ENCODE measurements around the gene PBX2. TPM values are rescaled to one million over a fixed set of nuclear protein-coding genes. Genes with fewer than 3 reads are reported as not detected.

PBX2 gene
- total RNA-seq, 2 experiments from 2014 or later = 53.9 to 59.3 TPM

GRCh38 chr6:32204268-32204715, 14.3 kb upstream of the PBX2 start:
- CTCF ChIA-PET = no interaction called here
- POLR2A ChIA-PET = no interaction called here

DNA sequence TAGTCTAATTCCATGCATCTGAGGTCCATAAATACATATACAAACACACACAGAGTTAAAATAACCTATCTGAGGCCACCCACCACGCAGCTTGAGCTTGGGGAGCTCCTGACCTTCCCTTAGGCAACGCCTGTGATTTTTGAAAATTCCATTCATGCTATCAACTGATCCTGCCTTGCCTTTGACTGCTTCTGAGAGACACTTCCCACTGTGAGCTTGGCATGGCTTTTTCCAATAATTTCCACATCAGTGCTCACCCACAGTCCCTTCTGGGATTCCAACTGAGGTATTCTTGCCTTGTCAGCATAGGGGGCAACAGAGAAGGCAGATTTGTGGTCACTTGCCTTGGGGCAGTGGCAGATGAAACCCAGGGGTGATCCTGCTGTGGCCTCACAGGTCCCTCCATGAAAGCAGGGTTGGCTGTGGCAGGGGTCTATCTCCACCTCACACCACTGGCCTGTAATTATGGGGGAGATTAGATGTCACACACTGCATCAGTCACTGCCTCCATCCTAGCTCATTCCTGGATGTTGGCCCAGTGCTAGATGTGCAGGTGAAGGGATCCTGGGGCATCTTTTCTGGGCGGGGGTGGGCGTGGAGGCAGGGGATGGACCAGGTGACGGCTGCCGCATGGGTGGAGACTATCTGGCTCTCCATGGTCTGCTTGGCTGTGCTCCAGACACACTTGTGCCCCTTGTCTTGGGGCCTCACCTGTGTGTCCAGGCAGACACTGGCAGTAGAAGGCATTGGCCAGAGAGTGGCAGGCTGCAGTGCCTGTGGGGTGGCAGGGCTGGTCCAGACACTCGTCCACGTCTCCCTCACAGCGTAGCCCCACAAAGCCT, 13.6 kb upstream of the PBX2 start:
- ChIA-PET POLR2A (no interaction called here), CTCF (interaction anchor here (0.7 kb wide), 1 partner anchor 22 kb away, joined by 4 read pairs; no protein-coding TSS in a partner anchor)

- POLR2A ChIA-PET = no interaction called here
- CTCF ChIA-PET = no interaction called here
These were observed 12.2 kb upstream of the PBX2 start for GRCh38 chr6:32202186-32202585.

DNA sequence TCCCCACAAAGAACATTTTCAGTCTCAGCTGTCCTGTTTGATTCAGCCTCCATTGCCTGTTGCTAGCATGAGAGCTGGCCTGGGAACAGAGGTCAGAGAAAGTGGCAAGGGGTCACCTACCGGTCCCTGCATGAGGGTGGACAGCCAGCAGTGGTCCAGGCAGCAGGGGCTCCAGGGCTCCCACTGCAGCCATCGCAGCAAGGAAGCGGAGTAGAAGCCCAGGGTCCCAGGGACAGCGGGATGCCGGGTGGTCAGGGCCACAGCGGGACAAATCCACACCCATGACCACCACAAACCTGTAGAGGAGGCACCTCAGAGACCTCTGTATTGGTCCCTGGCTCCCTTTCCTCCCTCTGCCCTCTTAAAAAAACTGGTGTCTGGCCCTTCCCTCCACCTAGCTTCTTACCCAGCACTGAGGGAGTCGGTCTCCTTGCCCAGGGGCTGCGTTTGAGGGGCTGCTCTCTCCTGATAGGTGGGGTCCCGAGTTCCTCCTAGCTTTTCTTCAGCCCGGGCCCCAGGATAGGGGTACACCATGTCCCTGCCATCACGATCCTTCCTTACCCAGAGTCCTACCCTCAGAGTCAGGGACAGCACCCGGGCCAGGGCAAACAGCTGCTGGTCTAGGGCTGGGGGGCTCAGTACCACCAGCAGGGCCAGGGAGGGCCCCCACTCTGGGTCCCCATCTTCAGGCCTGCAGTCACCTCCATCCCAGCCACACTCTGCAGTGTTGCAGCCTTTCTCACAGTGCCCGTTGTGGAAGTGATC, 10.9 kb upstream of the PBX2 start:
- POLR2A ChIA-PET = no interaction called here
- CTCF ChIA-PET = no interaction called here

DNA sequence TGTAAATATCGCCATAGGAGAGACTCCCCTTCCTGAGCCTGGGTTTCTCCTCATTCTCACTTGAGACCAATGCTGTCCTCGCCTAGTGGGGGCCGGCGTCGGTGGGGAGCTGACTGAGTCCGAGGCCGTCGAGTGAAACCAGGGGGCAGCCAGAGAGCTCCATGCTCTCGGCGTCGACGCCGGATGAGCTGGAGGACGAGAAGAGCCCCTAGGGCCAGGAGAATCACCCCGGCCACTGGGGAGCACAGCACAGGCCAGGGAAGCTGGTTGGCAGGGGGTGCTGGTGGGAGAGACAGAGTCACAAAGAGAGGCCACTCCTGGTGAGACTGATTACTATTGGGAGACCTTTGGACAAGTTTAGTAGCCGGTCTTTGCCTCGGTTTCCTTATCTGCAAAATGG, 8.9 kb upstream of the PBX2 start:
- CTCF ChIA-PET = no interaction called here
- POLR2A ChIA-PET = no interaction called here

GRCh38 chr6:32198345-32198696, 8.3 kb upstream of the PBX2 start:
- CTCF ChIA-PET = no interaction called here
- POLR2A ChIA-PET = interaction anchor here (0.7 kb wide), 1 partner anchor 1073 kb away, joined by 7 read pairs; the partner anchor contains the start of genes RPS18 and VPS52

DNA sequence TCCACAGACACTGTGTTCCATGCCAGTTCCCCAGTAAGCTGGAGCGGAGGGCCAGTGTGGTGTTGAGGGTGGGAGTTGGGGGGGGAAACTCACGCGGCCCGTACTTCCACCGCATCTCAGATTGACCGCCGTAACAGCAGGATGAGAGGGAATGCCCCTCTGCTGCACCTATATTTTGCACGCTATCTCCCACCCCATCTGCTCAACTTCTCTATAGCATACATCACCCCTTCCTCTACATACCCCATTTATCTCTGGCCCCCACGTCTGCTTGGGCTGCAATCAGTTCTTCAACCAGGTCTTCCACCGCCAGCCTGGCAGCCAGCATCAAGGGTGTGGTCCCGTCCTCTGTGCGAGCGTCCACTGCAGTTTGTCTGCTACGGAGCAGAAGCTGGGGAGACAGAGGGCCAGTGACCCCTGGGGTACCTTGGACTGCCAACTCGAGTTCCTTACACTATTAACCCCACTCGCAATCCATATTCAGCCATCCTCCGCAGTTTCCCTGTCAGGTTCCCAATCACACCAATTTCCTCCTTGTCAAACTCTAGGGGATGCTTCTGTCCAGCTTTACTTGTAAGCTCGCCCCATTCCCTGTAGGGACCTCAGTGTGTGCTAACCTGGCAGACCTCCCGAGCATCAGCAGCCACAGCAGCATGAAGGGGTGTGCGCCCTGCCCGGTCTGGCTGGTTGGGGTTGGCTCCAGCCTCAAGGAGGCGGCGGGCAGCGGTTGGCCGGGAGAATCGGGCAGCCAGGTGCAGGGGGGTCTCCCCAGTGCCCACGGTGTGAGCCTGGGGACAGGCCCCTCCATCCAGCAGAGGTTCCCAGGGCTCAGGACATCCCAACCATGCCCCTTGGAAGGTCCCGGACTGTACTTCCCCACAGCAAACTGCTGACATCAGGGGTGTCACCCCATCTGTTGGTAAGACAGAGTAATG, 6.9 kb upstream of the PBX2 start:
- ChIA-PET CTCF (interaction anchor here (0.6 to 0.7 kb wide), 3 partner anchors 82 to 788 kb away, joined by 3 read pairs; no protein-coding TSS in a partner anchor), POLR2A (interaction anchor here (0.6 kb wide), 1 partner anchor 1395 kb away, joined by 3 read pairs; no protein-coding TSS in a partner anchor)

- ChIA-PET POLR2A (interaction anchor here (0.6 to 1.4 kb wide), 5 partner anchors 17 to 1396 kb away, joined by 3 to 11 read pairs (median 5); partner anchors contain the start of gene ATF6B), CTCF (interaction anchor here (0.6 to 1.7 kb wide), 9 partner anchors 9 to 788 kb away, joined by 3 to 6 read pairs (median 3); partner anchors contain the start of genes AGPAT1 and ATF6B)
These were observed 6.1 kb upstream of the PBX2 start for GRCh38 chr6:32195902-32196681.

DNA sequence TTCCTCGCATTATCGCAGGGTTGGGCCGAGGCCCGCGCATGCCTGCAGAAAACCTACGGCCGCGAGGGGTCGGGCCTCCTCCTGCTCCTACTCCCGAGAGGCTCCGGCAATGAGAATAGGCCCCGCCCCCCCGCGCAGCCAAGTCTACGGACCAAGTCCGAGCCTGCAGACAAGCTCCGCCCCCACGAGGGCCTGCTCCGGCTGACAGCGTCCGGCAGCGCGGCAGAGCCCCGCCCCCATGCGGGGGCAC, 5.6 kb upstream of the PBX2 start:
- CTCF ChIA-PET = interaction anchor here (0.5 to 1.7 kb wide), 8 partner anchors 9 to 68 kb away, joined by 3 to 6 read pairs (median 4); partner anchors contain the start of genes AGPAT1 and ATF6B
- POLR2A ChIA-PET = interaction anchor here (1.0 to 1.4 kb wide), 3 partner anchors 16 to 646 kb away, joined by 3 to 11 read pairs (median 6); partner anchors contain the start of gene ATF6B

- CTCF ChIA-PET = interaction anchor here (0.5 to 1.7 kb wide), 8 partner anchors 8 to 68 kb away, joined by 3 to 6 read pairs (median 4); partner anchors contain the start of genes AGPAT1 and ATF6B
- POLR2A ChIA-PET = interaction anchor here (1.0 to 1.4 kb wide), 3 partner anchors 16 to 647 kb away, joined by 3 to 11 read pairs (median 6); partner anchors contain the start of gene ATF6B
These were observed 5.0 kb upstream of the PBX2 start for GRCh38 chr6:32194825-32195651.

DNA sequence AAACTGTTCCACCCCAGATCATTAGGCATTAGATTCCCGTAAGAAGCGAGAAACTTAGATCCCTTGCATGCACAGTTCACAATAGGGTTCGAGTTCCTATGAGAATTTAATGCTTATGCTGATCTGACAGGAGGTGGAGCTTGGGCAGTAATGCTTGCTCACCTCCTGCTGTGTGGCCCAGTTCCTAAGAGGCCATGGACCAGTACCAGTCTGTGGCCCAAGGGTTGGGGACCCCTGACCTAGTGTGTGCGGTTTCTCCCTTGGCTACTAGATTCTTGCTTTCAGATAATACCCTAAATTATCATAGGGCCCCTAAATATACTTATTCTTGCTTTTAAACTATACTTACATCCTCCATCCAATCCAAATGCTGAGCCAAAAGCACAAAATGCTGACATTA, 4.4 kb upstream of the PBX2 start:
- ChIA-PET CTCF (interaction anchor here (1.7 kb wide), 1 partner anchor 12 kb away, joined by 5 read pairs; no protein-coding TSS in a partner anchor), POLR2A (no interaction called here)

GRCh38 chr6:32193096-32193495, 3.1 kb upstream of the PBX2 start:
- POLR2A ChIA-PET = interaction anchor here (1.3 to 1.8 kb wide), 2 partner anchors 14 to 17 kb away, joined by 4 to 7 read pairs; no protein-coding TSS in a partner anchor
- CTCF ChIA-PET = interaction anchor here (1.3 to 1.9 kb wide), 2 partner anchors 14 to 72 kb away, joined by 3 to 7 read pairs; partner anchors contain the start of gene RNF5

DNA sequence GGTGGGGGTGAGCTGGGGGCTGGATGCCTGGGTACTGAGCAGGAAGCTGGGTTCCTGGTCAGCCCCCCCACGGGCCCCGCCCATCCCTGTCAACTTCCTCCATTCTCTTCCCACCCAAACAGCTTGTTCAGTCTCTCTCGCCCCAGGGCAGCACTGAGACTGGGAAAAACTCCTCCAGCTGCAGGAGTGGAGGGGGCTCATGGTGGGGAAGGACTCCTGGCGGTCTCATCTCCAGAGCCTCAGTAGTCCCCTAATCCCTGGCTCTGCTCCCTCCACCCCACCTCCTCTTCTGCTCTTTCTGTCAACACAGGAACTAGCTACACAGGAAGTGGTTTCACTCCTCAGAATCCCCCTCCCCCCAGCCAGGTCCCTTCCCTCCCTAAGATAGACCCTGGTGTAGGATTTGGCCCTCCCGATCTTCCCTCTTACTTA, 2.6 kb upstream of the PBX2 start, which contains the start of gene GPSM3:
GPSM3 (minus strand) TSS at position 36 of the 432 bp plus-strand sequence. CDS start 130 bp downstream, outside the sequence.
- POLR2A ChIA-PET = interaction anchor here (1.3 to 1.8 kb wide), 2 partner anchors 14 to 16 kb away, joined by 4 to 7 read pairs; no protein-coding TSS in a partner anchor
- CTCF ChIA-PET = interaction anchor here (1.3 to 1.9 kb wide), 2 partner anchors 14 to 72 kb away, joined by 3 to 7 read pairs; partner anchors contain the start of gene RNF5

- POLR2A ChIA-PET = interaction anchor here (0.9 to 1.8 kb wide), 3 partner anchors 9 to 16 kb away, joined by 3 to 7 read pairs (median 4); no protein-coding TSS in a partner anchor
These were observed 1.9 kb upstream of the PBX2 start for GRCh38 chr6:32191696-32192607.

DNA sequence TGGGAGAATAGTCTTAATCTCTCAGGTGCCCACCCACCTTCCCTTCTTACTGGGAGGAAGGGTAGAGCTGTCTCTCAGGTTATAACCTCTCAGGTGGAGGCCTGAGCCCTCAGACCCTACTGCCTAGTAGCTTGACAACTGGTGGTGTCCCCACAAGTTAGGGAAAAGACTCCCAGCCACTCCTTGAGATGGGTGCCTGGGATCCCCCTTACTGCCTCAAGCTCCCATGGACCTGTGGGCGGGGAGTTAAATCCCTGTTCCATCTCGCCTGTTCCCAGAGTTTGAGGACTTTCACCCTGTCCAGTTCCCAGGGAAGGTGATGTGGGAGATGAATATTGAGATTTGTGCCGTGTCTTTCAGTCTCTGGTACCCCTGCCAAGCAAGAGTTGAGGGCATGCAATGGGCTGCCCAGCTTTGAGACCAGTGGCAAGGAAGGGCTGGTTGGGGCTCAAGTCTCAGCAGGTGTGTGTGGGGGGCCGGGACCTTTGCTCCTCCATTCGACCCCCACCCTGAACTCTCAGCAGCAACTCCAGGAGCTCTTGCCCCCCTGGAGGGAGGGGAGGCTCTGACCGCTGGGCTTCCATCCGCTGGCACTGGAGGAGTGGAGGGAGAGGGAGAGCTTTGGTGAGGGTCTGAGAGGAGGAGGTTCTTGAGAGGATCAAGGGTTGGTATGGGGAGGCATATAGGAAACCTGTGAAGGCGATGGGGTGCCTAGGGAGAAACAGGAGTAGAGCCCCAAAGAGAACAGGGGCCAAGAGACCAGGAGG, 1.1 kb upstream of the PBX2 start:
- POLR2A ChIA-PET = interaction anchor here (0.5 to 0.9 kb wide), 2 partner anchors 8 to 293 kb away, joined by 3 to 4 read pairs; no protein-coding TSS in a partner anchor
- CTCF ChIA-PET = interaction anchor here (1.4 kb wide), 1 partner anchor 73 kb away, joined by 5 read pairs; no protein-coding TSS in a partner anchor

More at GRCh38 chr6:32191696-32192607, 1.9 kb upstream of the PBX2 start:
- CTCF ChIA-PET = interaction anchor here (0.5 to 1.9 kb wide), 3 partner anchors 13 to 71 kb away, joined by 3 to 7 read pairs (median 7); partner anchors contain the start of gene RNF5
